Measurements from ENCODE around the gene CKMT2.
"Not testable (repeated sequence)": the region's sequence is repeated elsewhere in the genome, so short reads cannot be mapped to it uniquely, and the experiment has no call there.

Gene CKMT2

DNA sequence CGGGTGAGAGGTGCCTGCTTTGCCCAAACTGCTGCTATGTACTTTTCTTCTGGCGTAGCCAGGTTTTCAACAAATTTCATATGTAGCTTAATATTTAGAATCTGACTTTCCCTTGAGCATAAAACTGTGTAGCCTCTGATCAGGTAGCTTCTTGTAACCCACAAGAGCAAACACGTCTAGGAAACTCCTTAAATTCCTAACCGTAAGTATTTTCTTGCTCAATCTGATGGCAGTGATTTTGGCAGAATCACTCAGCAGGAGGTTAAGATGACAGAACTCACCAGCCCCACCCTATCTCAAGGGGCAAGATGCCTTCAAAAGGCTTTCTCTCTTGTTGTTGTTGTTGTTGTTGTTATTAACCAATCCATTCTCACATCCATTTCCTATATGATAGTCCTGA, 20.8 kb downstream of the CKMT2 start:
- no peak for DNase-seq

DNA sequence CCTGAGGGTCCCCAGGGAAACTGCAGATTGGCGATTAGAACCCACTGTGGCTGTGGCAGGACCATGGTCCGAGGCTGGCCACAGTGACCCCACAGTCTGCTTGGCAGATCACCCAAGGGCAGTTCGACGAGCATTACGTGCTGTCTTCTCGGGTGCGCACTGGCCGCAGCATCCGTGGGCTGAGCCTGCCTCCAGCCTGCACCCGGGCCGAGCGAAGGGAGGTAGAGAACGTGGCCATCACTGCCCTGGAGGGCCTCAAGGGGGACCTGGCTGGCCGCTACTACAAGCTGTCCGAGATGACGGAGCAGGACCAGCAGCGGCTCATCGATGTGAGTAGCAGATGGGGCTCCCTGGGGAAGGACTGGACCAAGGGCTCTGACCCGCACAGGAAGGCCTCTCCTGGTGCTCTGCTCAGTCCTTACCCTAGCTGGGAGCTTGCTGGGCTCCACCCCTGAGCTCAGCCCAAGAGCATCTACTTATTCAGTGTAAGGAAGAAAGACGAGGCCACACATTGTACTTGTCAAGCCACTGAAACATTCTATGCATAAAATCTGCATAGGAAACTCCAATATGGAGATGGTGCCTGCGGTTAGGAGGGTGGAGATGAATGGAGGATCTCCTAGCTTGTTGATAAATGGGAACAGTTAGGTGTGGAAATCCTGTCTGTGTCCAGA, 21.9 kb downstream of the CKMT2 start:
- DNase-seq: no peak

DNA sequence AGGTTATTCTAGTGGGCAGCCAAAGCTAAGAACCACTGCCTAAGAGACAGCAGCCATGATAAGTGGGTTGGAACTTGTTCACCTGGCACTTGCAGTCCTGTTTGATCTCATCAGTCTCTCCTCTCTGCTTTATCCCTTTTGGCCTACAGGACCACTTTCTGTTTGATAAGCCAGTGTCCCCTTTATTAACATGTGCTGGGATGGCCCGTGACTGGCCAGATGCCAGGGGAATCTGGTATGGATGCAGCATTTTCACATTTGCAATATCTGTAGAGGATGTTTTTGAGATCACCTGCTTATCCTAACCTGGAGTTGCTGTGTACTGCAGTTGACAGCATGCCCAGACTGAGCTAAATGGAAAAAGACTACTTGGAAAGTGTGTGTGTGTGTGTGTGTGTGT, 23.6 kb downstream of the CKMT2 start:
- no peak for DNase-seq

DNA sequence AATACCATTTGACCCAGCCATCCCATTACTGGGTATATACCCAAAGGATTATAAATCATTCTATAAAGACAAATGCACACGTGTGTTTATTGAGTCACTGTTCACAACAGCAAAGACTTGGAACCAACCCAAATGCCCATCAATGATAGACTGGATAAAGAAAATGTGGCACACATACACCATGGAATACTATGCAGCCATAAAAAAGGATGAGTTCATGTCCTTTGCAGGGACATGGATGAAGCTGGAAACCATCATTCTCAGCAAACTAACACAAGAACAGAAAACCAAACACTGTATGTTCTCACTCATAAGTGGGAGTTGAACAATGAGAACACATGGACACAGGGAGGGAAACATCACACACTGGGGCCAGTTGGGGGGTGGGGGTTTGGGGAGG, 29.7 kb downstream of the CKMT2 start:
- DNase-seq: not testable (repeated sequence)

DNA sequence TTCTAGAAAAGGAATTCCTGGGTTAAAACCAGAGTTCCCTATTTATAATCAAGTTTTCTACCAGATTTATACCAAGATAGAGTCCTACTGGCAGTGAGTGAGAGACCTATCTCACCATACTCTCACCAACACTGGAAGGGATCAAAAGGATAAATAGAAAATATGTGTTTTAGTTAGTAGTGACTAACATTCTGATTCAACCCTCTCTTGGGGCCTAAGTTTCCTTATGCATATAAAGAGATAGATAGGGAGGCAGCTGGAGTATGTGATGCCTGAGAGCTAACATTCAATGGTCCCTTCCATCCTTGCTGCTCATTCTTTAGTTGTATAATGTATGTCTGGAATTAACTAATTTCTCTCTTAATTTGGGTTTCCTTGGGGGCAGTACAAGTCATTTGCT, 32.0 kb downstream of the CKMT2 start:
- no peak for DNase-seq

DNA sequence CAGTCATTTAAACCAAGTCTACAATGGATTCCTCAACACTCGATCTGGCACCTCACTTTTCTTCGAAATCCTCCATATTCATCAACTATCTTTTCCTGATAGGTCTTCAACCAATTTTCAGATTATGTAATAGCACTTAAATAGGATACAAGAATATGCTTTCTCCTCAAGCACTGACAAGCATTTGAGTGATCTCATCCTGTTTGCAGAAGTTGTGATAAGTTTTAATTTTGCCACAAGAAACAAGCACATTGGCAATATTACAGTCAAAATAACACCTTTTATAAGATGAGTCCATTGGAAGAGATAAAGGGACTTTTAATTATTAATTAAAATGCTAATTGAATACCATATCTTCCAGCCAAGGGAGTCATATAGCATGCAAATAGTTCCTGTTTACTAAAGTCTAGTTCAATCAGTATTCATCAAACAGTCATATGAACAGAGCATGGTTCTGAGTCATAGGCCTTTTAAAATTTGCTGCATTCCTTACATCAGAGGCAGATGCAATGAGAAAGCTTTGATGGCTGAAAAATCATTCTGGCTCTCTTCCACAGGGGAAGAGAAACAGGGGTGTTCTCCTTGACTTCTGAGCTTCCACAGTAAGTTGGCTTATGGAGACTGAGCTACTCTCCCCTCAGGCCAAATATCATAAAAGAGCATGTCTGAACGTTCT, 35.5 kb downstream of the CKMT2 start:
- DNase-seq: no peak

DNA sequence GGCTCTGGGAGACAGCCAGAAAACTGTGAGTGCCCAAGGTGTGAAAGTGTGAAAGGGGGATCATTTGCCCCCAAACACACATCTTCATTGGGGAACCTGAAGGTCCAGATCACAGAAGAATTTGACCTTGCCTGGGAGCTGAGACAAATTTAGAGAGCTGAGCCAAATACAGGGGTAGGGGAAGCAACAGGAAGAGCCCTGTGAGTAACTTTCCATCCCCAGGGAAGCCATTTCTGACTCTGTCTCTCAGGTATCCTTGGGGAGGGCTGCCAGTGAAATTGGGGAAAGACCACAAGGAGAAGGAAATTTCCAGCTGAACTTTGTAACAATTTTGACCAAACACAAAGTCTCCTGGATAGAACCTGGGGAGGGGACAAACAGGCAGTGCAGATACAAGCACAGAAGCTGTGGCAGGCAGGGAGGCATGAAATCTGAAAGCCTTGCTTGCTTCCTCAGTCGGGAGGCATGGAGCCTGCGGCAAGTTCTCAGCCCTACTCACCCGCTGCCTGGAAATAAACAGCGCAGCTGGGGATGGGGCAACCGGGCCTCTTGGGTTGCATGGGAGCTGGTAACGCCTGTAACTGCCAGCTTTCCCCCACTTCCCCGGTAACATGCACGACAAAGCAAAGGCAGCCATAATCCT, 36.8 kb downstream of the CKMT2 start:
- DNase-seq: no peak

DNA sequence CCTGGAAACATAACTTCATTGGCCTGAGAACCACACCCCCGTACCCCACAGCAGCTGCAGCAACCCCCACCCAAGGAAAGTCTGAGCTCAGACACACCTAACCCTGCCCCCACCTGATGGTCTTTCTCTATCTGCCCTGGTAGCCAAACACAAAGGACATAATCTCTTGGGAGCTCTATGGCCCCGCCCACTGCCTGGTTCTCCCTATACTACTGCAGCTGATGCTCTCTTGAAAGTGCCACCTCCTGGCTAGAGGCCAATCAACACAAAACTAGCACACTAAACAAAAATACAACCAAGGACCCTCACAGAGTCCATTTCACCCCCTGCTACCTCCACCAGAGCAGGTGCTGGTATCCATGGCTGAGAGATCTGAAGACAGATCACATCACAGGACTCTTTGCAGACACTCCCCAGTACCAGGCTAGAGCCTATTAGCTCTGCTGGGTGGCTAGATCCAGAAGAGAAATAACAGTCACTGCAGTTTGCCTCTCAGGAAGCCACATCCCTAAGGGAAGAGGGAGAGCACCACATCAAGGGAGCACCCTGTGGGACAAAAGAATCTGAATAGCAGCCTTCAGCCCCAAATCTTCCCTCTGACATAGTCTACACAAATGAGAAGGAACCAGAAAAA, 37.4 kb downstream of the CKMT2 start:
- not testable (repeated sequence) for DNase-seq

DNA sequence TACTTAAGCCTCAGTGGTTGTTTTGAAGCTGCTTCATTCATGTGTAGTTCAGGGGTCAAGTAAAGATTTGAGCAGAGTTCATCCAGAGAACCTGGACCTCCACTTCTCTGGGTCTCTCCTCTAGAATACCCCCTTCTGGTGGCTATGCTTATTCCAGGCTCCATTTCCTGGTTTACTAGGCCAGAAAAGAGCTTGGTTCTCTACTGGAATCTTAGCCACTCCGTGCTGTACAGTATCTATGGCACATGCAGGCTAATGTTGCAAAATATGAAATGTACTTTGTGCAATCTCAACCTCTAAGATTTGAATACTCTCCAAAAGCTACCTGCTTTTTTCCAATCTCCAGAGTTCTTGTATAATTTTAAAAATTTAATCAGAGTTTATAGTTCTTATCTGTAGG, 50.9 kb downstream of the CKMT2 start:
- no peak for DNase-seq

DNA sequence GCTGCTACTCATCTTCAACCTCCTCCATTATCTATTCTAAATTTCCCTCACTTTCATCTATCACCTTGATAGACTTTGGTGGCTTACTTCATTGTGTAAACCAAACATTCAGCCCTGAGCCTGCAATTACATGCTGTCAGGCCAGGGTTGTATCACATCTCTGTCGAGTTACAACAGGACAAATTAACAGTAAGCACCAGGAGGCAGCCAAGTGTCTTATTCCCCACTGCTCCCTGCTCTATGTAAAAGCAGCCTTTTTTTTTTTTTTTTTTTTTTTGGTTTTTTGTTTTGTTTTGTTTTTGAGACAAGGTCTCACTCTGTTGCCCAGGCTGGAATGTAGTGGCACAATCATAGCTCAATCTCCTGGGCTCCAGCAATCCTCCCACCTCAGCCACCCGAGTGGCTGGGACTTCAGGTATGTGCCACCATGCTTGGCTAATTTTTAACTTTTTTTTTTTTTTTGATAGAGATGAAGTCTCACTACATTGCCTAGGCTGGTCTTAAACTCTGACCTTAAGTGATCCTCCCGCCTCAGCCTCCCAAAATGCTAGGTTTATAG, 53.0 kb downstream of the CKMT2 start:
- DNase-seq: no peak

DNA sequence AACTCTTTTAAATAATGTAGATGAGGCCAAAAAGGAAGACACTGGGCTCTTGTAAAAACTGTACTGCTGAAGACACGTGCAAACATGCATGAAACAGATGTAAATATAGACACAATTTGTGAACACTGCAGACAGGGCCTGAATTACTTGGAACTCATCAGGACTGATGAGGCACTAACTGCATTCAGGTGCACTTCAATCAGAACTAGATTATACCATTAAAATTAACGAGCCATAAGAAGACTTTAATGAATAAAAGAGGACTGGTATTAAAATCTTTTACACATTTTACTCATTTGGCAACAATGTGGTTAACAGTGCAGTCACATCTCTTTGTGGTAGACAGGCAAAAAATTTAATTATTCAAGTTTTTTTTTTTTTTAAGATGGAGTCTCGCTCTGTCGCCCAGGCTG, 54.9 kb downstream of the CKMT2 start:
- no peak for DNase-seq

DNA sequence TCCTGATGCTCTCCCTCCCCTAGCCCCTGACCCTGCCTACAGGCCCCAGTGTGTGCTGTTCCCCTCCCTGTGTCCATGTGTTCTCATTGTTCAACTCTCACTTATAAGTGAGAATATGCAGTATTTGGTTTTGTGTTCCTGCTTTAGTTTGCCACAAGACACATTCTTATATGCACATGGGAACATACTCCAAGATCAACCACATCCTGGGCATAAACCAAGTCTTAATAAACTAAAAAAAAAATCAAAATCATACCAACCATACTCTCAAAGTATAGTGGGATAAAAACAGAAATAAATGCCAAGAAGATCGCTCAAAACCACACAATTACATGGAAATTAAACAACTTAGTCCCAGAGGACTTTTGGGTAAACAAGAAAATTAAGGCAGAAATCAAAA, 57.0 kb downstream of the CKMT2 start:
- DNase-seq: no peak

DNA sequence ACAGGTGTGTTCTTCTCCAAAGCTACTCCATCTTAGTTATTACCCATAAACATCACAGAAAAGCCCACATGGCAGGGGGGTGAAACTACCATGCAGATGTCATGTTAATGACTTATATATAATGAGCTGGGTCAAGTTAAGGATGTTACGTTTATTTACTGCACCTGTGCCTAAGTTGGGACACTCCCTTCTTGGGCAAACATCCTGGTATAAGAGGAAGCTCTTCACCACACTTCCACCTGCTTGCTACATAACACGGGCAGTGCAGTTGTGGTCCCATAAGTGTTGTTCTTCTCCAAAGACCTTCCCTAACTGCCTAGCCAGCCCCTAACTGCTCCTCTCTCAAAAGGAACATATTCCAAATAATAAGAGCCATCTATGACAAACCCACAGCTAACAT, 59.0 kb downstream of the CKMT2 start:
- no peak for DNase-seq

DNA sequence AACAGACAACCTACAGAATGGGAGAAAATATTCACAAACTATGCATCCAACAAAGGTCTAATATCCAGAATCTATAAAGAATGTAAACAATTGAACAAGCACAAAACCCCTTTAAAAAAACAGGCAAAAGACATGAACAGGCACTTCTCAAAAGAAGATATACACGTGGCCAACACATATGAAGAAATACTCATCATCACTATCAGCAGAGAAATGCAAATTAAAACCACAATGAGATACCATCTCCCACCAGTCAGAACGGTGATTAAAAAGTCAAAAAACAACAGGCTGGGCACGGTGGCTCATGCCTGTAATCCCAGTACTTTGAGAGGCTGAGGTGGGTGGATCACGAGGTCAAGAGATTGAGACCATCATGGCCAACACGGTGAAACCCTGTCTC, 60.9 kb downstream of the CKMT2 start:
- DNase-seq: not testable (repeated sequence)

DNA sequence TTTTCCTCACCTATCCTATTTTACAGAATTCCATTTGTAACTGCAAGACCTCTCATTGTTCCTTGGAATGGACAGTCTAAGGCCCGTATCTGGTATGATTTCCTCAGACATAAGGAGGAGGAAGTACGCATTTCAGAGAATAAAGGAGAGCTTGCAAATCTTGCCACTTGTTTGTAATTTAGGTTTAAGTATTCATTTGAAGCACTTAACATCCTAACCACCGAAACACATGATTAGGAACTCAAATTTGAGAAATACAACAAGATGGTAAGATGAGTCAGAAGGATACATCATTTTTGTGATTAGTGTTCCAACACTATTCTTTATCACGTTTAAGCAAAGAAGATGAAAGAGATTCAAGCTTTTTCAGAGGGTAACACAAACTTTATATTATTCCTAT, 64.4 kb downstream of the CKMT2 start:
- DNase-seq: no peak

DNA sequence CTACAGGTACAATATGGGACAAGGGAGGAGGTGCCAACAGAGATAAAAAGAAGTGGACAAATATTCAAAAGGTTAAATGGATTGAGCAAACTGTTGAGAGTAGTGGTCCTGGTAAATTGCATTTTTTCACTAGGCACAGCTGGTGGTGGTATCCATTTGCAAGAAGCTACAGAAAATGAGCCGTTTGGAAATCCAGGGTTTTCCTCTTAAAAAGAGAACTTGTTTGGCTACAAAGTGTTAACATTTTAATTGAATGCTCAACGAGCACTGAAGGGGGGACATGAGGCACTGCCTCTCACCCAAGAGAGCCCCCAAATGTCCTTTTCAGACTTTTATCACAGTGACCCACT, 67.8 kb downstream of the CKMT2 start:
- DNase-seq: no peak

DNA sequence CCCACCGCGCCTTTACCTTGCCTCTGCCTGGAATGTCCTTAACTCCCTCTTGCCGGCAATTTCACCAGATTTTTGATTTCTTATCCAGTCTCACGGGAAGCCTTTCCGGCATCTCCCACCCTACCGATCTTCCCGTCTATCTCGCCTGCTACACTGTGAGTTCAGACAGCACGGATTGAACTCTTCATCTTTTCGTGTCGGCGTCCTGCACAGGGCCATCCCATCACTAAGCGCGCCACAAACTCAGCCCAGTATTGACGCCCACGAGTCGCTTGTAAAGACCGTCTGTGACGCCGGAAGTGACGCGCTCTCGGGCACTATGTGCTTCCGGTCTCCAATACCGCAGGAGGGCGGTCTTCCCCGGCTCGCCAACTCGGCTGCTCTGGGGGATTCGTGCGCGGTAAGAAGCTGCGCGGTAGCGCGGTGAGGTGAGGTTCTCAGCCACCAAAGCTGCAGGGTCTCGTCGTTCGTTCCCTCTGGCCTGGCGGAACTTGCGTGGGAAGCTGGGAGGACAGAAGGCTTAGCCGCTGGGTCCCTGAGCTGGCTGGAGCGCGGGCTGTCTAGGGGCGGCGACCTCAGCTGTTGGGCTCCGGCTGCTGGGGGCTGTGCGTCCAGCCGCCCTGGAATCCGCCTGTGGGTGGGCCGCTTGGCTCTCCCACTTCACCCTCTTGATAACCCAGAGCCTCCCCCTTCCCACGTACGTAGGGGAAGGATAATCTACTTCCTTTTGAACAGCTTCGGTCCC, 68.3 kb downstream of the CKMT2 start, which contains the start of gene ZCCHC9:
Gene ZCCHC9 (plus strand): TSS at position 317 of the 745 bp plus-strand sequence. CDS start 3,171 bp downstream, outside the sequence.
- peak; percentile 87 for DNase-seq

DNA sequence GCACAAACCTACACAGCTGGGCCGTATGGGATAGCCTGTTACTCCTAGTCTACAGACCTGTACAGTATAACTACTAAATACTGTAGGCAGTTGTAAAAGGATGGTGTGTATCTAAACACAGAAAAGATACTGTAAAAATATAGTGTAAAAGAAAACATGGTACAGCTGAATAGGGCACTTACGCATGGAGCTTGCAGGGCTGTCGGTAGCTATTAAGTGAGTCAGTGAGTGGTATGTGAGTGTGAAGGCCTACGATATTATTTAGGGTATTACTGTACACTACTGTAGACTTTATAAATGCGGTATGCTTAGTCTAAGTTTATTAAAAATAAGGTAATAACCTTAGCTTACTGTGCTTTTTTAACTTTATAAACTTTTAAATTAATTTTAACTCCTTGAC, 69.5 kb downstream of the CKMT2 start:
- no peak for DNase-seq

DNA sequence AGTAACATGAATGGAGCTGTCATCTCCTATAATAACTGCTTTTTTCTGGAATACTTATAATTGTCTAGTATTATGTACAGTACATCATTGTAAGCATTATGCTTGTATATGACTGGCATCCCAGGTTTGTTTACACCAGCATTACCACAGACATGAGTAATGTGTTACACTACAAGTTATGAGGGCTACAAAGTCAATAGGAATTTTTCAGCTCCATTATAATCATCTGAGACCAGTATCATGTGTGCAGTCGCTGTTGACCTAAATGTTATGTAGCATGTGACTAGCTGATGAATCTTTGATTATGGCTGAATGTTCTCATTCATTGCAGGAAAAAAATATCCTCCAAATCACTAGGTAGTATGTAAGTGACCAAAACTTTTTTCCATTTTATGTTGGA, 70.4 kb downstream of the CKMT2 start:
- DNase-seq: no peak

DNA sequence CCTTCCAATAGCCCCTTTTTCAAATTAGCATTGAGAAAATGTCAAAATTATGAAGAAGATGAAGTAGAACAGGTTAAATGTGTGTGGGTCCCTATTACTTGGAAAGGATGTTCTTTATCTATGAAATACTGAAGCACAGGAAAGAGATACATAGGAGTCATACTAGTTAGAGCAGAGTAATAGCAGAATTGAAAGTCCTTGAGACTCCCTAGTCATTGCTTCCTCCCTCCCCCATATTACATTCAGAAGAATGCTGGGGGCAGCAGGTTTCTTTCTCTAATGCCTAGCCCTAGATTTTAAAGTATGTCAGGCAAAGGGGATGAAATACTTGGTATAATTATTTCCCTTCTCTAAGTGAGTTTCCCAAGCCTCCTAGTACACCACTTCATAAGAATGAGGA, 72.7 kb downstream of the CKMT2 start:
- DNase-seq: no peak

DNA sequence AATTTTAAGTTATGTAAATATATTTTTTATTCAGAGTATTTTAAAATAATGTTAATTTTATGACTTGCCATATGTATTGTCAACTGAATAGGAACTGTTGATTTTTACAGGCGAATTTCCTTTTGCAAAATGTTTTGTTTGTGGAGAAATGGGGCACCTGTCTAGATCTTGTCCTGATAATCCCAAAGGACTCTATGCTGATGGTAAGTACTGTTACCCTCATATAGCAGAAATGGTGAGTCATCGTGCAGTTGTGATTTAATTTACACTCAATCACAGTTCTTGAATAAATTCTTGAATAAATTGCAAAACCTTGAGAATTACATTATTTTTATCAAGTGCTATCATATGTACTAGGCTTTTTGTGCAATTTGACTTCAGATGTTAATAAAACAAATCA, 75.7 kb downstream of the CKMT2 start:
- no peak for DNase-seq

DNA sequence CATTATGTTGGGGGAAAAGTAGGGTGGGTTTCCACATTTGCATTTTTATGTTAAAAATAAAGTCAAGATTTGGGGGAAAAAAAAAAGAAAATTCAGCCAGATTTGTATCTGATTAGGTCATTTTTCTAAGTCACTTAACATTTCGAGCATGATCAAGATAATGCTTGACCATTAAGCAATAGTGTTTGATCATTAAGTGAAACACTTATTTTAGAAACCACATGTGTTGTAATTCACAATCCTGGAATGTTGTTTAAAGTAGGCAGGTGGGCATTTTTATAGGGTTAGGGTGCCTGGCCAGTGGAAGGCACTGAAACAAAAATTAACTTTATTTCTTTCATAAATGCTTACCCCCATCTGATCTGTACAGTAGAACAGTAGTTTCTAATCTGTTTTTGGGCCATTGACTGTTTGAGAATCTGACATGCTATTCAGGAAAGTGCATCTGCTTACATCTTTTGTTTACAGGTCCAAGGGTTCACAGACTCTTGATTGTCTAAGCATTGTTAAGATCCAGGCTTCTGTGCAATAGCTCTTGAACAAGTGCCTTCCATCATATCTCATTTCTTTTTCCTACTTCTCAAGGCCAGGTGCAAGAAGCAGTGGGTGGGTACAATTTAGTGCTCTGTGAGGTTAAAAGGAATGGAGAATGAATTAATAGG, 77.4 kb downstream of the CKMT2 start:
- no peak for DNase-seq
